8988T (cell line): ENCODE measurements around the gene TNFAIP3.
"Not testable (repeated sequence)": the region's sequence is repeated elsewhere in the genome, so short reads cannot be mapped to it uniquely, and the experiment has no call there.

Source experiments
- DNase-seq: peaks from one replicate; pipeline ENCODE4 v3.0.0; 2011

Gene TNFAIP3

DNA sequence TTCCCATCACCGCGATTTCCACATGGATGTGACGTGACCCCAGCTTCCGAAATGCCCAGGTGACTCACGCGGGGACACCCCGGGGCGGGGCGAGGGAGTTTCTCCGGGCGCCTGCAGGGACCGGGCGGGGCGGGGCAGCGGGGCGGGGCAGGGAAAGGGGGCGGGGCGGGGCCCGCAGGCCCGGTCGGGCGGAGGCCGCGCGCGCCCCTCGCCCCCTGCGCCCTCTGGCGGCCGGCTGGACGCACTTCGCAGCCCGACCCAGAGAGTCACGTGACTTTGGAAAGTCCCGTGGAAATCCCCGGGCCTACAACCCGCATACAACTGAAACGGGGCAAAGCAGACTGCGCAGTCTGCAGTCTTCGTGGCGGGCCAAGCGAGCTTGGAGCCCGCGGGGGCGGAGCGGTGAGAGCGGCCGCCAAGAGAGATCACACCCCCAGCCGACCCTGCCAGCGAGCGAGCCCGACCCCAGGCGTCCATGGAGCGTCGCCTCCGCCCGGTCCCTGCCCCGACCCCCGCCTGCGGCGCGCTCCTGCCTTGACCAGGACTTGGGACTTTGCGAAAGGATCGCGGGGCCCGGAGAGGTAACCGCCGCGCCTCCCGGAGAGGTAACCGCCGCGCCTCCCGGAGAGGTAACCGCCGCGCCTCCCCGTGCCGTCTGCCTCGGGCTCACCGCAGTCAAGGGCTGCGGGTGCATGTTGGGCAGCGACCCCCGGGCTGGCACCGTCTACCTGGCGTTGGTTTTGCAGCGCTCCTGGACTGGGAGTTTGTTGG is at the start of gene TNFAIP3:
Gene TNFAIP3, plus strand, starts transcription at position 346 of the 771 bp plus-strand sequence. CDS start 3,969 bp downstream, outside the sequence.
- DNase-seq, result peak; percentile 77

DNA sequence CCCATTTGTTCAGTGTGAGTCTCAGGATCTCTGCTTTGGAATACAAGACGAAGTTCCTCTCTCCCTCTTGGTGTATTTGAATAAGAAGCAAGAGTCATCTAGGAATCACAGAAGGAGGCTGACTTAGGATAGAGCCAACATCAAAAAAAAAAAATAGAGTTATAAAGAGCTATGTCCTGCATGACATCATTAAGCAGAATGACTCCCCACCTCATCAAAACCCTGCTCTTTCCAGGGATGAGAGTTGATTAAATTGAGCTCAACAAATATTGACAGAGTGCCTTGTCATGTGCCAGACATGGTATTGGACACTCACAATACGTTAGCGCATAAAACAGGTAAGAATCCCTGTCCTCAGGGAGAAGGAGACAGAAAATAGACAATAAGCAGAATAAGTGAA is 48.6 kb upstream of the TNFAIP3 start:
- no peak for DNase-seq

DNA sequence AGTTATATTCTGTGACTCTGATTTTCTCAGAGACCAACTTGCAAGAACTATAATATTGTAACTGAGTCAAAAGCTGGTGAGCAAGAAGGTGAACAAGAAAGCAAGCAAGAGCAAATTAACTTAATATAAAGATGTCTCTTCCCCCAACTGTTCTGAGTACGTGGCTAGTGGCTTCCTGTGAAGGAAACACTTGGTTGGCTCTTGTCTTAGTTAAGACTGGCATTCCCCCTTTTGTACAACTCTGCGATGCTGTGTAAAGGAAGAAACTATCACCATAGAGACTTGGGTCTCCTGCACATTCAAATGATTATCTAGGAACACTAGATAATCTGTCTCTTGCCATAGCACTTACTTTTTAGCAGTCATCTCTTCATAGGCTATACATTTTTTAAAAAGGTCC is 47.3 kb upstream of the TNFAIP3 start:
- DNase-seq, result no peak

DNA sequence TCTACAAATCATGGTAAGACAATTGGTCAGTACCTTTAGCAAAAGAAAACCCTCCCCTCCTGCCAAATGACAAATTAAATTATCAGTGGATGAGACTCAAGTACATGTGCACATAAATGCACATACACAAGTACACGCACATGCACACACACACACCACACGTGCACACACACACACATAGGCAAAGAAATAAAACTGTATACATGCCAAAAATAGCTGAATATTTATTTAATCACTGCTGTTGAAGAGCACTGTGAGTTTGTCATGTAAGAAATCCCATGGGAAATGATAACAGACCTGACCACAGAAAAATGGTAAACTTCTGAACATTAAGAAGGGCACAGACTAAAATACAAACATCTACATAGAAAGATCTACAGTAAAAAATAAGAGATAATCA is 46.6 kb upstream of the TNFAIP3 start:
- no peak for DNase-seq

DNA sequence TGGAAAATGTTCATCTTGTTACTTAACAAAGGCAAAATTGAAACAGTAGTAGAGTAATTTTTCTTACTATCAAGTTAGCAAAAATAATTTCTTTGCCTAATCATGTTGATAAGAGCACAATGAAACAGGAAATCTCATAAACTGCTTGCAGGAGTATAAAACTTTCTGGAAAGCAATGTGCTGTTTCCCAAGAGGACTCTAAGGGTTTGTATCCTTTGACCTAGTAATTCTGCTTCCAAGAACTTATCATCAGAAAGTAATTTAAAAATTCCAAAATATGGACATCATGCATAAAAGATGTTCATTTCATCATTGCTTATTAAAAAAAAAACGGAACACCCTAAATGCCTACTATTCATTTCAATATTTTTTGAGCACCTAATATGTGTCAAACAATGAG is 46.1 kb upstream of the TNFAIP3 start:
- no peak for DNase-seq

DNA sequence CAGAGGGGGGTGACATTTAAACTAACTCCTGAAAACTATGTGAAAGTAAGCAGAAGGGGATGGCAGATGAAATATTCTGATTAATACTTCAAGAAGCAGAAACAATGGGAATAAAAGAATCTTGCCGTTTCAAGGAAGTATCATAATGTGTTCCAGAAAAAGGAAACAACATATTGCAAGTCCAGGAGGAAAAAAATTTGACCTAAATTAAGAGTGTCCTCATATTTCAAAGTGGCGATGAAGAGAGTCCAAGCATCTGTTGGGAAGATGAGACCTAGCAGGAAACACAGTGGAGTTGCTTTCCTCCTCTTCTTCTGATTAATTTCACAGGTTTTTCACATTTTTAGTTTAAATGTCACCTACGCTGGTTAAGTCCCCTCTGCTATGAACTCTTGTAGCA is 45.6 kb upstream of the TNFAIP3 start:
- no peak for DNase-seq

DNA sequence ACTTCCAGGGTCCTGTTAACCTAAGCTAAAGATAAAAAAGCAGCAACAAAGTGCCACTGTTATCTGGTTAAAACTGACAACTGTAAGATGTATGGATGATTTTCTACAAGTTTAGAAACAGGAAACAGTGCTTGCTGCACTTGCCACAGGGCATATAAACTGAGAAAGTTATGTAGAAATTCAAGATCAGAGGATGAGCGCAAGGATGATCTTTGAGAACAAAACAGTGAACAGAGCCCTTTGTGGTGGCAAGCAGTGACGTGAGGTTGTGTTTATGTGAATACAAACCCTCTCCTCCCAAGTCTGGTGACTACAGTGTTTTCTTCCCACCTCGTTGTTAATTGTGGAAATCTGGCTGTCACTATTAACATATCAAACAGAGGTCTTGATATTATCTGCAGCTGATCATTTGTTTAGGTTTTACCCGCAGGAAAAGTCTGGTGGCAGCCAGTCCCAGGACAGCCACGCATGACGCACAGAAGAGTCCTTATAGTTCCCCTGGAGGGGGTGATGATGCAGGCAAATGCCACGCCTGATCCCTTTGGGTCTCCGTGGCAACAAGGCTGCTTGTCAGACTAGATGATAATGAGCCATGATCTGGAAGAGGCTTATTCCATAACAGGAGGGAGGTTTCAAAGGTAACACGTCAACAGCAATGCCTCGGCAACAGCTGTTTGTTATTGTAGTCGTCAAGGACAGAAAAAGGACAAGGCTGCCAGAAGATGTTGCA is 43.1 kb upstream of the TNFAIP3 start:
- no peak for DNase-seq

DNA sequence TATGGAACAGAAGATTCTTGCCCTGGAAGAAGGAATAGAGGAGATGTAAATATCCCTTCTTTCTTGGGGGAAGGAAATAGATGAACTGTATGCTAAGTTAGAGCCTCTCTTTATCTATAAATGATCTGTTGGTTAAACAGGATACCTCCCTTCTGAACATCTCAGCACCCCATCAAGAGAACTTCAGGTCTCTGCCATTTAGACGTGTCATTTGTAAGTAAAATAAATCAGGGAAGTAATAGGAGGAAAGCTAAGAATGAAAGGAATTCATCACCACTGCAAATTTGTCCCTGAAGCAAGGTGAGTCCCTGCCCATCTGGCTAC is 42.5 kb upstream of the TNFAIP3 start:
- no peak for DNase-seq

DNA sequence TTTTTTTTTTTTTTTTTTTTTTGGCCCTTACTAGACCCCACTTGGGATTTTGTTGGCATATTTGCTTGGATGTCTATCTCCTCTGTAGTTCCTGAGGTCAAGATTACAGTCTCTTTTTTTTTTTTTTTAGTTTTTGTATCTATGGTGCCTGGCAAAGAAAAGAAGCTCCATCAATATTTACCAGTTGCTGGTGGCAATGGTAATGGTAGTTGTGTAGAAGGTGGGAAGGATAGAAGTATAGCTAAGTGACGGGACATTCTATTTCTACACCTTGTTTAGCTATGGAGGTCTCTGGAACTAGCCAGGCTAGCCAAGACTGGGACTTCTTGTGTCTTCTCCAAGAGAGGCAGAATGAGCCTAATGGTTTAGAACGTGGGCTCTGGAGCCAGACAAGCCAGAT is 42.2 kb upstream of the TNFAIP3 start:
- DNase-seq, result no peak

DNA sequence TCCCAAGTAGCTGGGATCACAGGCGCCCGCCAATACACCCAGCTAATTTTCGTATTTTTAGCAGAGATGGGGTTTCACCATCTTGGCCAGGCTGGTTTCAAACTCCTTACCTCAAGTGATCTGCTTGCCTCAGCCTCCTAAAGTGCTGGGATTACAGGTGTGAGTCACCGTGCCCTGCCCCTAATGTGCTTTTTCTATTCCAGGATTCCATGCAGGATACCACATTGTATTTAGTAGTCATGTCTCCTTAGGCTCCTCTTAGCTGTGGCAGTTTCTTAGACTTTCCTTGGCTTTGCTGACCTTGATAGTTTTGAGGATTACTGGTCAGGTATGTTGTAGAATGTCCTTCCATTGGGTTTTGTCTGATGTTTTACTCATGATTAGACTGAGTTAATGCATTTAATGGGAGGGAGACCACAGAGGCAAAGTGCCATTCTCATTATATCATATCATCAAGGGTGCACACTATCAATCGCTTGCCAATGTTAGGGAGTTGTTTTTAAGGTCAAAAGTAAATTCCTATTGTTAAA is 39.6 kb upstream of the TNFAIP3 start:
- no peak for DNase-seq

DNA sequence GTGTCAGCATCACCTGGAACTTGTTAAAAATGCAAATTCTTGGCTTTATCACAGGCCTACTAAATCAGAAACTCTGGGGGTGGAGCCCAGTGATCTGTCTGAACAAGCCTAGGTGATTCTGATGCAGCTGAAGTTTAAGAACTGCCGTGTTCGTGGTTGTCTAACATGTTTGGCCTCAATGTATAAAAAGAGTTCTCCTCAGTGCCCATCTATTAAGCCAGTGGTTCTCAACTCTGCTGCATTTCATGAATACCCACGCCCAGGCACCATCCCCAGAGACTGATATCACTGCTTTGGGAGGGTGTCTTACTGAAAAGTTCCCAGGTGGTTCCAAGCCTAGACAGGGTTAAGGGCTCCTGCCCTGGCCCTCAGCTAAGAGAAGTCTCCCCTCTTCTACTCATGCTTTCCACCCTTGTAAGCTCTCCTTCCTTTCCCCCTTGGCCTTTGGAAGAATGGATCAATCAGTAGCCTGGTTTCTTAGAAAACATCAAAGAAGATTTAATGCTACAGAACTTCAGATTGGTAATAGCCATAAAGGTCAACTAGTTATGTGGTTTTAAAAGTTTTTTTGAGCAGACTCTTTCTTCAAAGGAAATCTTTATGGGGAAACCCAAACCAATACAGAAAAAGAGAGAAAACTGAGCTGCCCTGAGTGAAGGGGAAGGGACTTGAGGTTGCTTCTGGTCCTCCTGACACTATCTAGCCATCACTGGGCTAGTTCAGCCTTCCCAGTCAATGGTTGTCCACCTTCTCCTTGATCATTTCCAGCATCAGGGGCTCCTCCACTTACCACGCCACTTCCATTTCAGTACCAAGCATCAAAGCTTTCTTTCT is 38.9 kb upstream of the TNFAIP3 start:
- no peak for DNase-seq

DNA sequence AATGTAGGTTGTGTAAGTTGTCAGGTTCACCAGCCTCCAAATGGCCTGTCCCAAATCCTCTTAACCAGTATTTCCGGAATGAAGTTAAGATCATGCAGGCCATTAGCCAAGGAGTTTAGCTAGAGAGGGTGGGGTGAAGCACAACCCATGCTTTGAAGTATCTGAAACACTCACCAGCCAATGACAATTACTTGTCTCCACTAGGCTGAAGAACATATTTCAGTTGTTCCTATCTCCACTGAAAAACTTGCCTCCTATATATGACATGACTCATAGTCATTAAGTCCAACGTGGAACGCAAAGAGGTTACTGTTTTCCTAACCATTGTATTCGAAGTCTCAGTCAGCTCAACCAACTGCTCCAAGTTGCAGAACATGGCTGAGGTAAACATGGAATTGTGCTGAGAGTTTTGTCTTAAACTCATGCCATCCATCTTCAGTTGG is 37.4 kb upstream of the TNFAIP3 start:
- no peak for DNase-seq

DNA sequence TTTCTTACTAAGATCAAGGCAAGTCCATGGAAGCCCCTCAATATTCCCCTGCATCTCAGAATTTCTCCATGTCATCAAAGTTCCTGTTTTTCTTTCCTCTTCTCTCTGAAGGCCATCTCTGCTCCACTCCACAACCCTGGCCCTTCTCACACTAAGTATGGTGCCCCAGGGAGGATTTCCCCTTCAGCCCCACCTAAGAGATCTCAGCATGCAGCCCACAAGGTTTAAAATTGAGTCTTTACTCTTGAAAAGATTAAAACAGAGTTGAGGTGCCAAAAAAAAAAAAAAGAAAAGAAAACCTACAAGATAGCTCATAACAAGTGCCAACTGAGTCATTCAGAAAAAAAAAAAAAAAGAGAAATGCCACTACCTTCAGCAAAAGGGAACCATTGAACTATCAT is 36.5 kb upstream of the TNFAIP3 start:
- no peak for DNase-seq

DNA sequence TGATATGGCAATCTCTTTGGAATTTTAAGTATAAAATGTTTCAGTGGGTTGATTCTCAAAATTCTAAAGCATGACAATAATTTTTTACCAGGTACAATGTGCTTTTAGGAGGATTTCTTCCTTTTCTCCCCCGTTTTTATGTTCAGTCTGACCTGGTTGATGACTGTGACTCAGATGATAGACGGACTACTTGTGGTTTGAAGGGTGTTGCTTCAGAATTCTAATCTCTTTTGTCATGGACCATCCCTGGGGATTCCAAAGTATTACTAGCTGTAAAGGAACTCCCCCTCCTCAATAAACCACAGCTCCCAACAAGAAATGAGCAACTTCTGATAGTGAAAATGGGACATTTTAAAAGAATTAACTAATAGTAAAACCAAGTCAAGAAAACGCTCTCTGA is 34.9 kb upstream of the TNFAIP3 start:
- no peak for DNase-seq

DNA sequence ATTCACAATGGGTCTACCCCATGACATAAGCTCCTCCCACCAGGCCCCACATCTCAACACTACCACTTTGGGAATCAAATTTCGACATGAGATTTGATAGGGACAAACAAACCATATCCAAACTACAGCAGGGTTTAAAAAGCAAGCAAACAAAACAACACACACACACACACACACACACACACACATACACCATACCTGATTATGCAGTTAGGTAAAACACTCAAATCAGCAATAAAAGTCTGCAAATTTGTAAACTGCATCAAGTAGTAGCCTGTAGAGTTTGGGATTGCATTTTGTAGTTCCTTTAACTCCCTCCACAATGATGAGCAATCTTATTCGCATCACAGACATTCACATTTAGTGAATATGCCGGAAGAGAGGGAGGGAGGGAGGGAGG is 32.6 kb upstream of the TNFAIP3 start:
- DNase-seq, result no peak

DNA sequence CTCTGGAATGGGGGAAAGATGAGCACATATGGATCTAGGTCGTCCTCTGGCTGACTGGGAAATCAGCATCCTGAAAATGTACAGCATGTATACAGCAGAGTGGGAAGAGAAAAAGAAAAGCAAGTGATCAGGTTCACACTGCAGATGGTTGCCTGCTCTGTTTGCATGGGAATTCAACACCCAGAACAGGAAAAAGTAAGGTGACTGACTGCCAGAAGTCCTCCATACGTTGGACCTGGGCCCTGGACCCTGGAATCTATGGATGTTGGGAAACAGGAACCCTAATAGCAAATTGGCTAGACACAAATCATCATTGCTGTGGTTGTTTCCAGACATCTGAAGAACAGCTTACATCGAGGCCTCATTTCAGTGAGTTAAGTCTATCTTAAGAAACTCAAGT is 30.3 kb upstream of the TNFAIP3 start:
- DNase-seq, result no peak

DNA sequence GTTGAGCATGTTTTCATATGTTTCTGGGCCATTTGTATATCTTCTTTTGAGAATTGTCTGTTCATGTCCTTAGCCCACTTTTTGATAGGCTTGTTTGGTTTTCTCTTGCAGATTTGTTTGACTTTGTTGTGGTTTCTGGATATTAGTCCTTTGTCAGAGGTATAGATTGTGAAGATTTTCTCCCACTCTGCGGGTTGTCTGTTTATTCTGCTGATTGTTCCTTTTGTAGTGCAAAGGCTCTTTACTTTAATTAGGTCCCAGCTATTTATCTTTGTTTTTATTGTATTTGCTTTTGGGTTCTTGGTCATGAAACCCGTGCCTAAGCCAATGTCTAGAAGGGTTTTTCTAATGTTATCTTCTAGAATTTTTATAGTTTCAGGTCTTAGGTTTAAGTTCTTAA is 29.0 kb upstream of the TNFAIP3 start:
- not testable (repeated sequence) for DNase-seq

DNA sequence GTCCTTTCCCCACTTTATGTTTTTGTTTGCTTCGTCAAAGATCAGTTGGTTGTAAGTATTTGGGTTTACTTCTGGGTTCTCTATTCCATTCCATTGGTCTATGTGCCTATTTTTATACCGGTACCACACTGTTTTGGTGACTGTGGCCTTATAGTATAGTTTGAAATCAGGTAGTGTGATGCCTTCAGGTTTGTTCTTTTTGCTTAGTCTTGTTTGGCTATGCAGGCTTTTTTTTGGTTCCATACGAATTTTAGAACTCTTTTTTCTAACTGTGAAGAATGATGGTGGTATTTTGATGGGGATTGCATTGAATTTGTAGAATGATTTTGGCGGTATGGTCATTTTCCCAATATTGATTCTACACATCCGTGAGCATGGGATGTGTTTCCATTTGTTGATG is 28.5 kb upstream of the TNFAIP3 start:
- DNase-seq, result not testable (repeated sequence)

DNA sequence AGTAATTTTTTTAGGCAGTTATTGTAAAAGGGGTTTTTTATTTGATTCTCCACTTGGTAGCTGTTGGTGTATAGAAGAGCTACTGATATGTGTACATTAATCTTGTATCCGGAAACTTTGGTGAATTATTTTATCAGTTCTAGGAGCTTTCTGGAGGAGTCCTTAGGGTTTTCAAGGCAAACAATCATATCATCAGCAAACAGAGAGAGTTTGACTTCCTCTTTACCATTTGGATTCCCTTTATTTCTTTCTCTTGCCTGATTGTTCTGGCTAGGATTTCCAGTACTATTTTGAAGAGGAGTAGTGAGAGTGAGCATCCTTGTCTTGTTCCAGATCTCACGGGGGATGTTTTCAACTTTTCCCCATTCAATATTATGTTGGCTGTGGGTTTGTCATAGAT is 28.0 kb upstream of the TNFAIP3 start:
- no peak for DNase-seq

DNA sequence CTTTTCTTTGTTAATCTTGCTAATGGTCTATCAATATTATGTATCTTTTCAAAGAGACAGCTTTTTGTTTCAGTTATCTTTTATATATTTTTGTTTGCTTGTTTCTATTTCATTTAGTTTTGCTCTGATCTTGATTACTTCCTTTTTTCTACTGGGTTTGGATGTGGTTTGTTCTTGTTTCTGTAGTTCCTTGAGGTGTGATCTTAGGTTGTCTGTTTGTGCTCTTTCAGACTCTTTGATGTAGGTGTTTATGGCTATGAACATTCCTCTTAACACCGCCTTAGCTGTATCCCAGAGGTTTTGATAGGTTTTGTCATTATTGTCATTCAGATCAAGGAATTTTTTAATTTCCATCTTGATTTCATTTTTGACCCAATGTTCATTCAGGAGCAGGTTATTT is 26.8 kb upstream of the TNFAIP3 start:
- DNase-seq, result no peak

DNA sequence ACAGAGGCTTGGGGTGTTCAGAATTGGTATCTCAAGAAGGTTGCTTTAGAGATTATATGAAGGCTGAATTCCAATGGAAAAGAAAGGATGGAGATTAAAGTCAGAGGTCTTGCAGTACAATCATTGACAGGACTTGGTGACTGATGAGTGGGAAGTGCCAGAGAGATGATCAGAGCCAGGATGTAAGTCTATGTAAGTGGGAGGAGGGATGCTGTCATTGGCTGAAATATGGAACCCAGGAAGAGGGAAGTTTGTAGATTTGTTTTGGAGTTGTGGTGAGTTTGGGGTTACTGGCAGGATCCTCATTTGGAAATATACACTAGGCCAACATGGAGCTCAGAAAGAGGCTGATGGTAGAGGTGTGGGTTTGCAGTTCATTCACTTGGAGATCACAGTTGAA is 23.8 kb upstream of the TNFAIP3 start:
- no peak for DNase-seq

DNA sequence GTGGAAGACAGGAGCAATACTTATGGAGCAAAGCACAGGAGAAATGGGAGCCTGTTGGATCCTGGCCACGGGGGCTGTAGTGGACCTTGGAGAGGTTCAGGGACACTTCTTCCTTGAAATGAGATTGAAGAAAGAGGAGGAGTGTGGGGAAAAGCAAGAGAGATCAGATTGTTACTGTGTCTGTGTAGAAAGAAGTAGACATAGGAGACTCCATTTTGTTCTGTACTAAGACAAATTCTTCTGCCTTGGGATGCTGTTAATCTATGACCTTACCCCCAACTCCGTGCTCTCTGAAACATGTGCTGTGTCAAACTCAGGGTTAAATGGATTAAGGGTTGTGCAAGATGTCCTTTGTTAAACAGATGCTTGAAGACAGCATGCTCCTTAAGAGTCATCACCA is 22.7 kb upstream of the TNFAIP3 start:
- DNase-seq, result not testable (repeated sequence)

DNA sequence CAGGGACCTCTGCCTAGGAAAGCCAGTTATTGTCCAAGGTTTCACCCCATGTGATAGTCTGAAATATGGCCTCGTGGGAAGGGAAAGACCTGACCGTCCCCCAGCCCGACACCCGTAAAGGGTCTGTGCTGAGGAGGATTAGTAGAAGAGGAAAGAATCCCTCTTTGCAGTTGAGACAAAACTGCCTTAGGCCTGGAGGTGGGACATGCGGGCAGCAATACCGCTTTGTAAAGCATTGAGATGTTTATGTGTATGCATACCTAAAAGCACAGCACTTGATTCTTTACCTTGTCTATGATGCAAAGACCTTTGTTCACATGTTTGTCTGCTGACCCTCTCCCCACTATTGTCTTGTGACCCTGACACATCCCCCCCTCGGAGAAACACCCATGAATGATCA is 22.3 kb upstream of the TNFAIP3 start:
- DNase-seq, result not testable (repeated sequence)

DNA sequence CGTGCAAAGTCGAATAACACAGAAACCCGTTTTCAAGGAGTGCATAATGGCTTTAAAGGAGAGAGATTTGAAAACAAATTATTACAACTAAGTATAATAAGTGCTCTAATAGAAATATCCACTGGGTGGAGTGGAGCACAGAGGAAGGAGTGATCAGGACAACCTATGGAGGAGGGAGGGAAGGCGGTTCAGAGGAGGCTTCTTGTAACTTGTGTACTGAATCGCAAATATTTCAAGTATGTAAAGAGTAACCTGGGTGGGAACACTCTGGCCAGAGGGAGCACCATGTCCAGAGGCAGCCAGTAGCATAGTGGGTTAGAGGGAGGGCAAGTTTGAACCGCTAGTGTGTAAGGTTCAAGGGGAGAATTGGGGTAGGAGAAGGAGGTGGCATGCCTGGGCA is 21.6 kb upstream of the TNFAIP3 start:
- no peak for DNase-seq
